ENCODE measurements around the gene FCGR2B.
"Not testable (repeated sequence)": the region's sequence is repeated elsewhere in the genome, so short reads cannot be mapped to it uniquely, and the experiment has no call there.

Gene FCGR2B

DNA sequence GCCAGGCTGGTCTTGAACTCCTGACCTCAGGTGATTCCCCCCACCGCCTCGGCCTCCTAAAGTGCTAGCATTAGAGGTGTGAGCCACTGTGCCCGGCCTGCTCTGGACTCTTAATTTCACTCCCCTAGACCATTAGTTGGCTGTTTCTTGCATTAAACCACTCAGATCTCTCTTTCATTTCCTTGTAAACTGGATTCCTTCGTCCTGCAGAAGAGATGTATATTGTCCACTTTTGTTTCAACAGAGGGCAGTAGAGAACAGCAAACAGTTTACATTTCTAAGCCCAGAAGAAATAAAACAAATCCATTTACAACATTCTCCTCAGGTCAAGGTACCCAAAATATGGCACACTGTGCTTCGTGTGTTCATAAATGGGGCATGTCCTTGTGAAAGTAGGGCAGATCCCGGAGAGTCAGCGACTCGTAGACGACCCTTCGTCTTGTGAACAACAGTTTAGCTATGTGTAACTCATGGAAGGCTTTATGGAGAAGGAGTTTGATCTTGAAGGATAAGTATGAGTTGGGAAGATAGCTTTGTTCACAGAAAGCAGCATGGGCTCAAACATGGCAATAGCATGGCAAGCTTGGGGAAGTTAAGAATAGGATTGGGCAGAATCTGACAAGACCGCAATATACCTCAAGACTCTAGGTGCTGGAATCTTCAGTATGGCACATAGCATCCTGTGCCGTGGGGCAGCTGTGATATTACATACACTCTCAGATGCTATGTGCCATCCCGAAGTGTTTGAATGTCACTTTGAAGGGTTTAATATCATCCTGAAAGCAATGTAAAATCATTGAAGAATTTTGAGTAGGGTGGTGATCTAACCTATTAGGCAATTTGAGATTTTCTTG is 15.2 kb upstream of the FCGR2B start:
- DNase-seq = not testable (repeated sequence)

DNA sequence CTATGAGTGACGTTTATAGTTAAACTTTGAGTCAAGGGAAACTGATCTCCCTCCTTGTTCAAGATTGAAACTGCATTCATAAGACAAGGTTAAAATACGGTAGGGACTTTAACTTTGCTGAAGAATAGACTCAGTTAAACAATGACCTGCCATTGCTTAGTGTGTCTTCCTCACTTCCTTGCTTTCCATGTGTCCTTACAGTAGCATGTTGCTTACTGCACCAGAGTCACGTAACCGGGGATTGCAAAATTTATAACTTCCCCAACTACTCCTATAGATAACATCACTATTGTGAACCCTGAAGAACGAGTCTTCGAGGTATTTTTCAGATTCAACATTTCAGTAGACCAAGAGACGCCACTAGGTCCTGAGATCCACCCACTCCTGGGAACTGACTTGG is 9.4 kb upstream of the FCGR2B start:
- not testable (repeated sequence) for DNase-seq

DNA sequence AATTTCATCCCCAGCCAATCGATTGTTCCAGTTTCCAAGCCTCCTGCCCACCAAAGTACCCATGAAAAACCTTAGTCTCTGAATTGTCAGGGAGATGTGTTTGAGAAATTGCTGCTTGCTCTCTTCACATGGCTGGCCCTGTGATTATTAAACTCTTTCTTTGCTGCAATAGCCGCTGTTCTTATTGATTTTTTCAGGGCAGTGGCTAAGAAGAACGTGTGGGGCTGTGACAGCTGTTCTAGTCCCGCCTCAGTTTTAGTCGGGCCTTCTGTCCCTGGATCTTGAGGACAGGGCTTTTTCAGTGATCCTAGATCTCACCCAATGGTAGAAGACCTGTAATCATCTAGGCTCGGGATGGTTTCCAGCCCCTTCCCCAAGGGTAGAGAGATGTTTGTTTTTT is 9.0 kb upstream of the FCGR2B start:
- not testable (repeated sequence) for DNase-seq

DNA sequence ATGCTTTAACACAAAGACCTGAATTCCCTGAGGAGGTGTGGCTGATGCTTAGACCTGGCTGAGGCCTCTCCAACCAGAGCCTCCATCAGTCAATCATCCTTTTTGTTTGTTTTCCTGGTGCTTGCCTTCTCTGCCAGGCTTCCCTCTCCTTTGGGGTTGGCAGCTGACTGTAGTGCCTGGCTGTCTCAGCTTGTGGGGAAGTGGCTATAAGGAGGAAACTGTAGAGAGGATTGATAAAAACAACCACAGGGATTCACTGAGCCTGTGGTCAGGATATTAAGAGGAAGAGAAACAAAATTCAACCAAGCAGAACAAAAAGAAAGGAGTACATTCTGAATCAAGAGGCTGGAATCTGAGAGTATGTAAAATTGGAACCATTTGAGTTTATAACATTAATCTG is 4.4 kb upstream of the FCGR2B start:
- not testable (repeated sequence) for DNase-seq

DNA sequence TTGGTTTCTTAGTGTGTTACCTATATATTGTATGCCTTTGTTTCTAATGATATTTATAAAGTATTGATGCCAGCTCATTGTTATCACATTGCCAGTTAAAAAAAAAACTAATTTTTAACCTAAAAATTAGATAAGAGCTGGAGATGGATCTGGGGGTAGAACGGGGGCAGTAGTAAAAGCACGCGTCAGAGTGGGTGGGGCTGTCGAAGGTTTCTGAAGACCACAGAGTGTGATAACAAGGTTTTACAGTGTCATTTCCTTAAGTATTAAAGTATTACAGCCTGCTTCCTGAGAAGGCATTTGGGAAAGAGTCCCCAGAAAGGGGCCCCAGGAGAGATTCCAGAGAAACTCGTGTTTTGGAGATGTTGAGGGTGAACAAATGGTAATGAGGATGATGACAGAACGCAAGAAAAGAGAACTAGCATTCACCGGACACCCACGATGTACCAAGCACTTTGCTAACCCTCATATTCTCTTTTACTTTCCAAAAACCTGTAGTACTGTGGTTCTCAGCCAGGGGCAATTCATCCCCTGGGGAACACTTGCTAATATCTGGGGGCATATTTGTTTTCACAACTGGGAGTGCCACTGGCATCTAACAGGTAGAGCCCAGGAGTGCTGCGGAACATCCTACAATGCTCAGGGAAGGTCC is 1.2 kb upstream of the FCGR2B start:
- DNase-seq = not testable (repeated sequence)

DNA sequence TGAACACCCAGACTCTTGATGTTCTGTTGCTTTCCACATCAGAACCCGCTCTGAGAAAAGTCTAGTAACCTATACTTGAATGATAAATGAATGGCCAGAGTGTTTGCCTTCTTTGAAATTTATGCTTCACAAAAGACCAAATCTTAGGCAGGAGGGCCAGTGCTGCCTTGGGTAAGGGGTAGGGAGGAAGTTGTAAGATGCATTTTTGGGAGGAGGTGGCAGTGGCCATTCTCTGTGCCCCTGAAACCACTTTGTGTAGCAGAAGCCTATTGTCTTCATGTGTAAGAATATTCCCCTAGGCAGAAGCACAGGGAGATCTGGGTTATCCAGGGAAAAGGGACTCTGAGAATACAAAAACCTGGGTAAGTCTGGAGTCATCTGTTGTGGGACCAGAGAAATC is 626 bp downstream of the FCGR2B start:
- not testable (repeated sequence) for DNase-seq

DNA sequence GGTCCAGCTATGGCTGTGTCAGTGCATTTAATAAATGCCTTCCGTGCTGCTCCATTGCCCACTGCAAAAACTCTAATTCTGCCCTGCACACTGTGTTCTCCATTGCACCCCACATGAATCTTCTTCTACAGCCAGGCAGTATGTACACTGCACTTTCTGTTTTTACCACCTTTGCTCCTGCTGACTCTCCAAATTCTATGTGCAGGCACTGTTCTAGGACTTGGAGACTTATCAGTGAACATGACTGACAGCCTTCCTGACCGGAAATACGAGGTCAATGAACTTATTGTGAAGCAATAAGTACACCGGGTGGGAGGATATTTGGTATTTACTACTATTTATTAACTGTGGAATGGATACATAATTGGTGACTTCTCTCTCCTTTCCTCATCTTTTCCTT is 1.7 kb downstream of the FCGR2B start:
- DNase-seq = not testable (repeated sequence)

DNA sequence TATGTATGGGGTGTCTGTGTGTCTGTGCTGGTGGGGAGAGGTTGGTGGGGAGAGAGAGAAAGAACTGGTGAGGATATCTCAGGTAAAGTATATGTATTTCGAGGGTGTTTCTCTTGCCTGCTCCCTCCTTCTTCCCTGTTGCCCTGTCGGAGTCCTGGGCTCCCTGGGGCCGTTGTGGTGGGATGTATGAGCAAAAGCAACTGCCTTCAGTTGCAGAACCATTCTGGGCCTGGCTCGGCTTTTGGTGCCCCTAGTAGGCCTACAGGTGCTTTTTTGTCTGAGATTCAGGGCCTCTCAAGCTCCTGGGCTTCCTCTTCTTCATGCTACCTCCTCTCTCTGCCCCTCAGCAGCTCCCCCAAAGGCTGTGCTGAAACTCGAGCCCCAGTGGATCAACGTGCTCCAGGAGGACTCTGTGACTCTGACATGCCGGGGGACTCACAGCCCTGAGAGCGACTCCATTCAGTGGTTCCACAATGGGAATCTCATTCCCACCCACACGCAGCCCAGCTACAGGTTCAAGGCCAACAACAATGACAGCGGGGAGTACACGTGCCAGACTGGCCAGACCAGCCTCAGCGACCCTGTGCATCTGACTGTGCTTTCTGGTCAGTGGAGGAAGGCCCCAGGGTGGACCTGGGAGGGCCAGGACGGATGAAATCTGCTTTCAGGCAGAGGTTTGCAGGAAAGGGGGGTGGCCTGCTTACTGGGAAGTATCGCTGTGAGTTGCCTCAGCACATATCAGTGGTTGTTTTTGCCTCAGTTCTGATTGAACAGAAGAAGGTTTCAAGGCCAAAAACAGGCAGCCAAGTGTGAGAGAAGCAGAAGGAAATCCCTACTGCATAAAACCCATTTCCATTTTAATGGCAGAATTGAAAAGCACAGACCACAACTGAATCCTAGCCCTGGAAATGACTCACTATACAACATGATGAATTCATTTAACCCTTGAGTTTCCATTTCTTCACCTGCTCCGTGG is 8.4 kb downstream of the FCGR2B start:
- DNase-seq = not testable (repeated sequence)

DNA sequence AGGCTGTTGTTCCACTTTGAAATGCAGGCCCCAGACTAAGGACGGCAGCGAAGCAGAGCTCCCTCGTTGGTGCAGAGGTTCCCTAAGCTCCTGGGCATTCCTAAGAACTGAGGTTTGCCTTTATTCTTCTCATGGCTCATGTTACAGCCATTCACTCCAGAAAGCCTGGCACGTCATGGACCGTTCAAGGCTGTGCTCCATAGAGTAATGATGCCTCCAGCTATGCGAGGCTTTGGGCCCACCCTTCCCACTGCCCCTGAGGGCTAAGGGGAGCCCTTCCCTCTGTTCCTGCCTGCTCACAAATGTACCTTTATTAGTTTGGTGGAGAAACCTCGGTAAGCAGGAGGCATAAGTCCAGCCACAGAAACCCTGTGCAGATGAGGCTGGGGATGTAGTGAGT is 10.5 kb downstream of the FCGR2B start:
- DNase-seq = not testable (repeated sequence)

DNA sequence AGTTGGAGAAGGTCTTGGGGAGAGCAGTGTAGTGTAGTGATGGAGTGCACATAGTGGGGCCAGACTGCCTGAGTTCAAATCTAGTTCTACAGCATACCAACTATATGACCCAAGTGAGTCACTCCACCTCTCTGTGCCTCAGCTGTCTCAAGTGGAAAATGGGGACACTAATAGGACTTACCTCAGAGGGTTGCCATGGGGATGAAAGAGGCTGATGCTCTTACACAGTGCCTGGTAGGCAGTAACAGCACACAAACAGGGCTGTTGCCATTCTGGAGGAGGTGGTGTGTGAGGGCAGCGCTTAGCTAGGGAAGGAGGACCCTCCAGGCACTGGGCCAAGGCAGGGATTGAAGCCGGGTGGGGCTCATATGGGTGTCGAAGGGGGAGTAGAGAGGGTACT is 11.5 kb downstream of the FCGR2B start:
- DNase-seq = not testable (repeated sequence)

DNA sequence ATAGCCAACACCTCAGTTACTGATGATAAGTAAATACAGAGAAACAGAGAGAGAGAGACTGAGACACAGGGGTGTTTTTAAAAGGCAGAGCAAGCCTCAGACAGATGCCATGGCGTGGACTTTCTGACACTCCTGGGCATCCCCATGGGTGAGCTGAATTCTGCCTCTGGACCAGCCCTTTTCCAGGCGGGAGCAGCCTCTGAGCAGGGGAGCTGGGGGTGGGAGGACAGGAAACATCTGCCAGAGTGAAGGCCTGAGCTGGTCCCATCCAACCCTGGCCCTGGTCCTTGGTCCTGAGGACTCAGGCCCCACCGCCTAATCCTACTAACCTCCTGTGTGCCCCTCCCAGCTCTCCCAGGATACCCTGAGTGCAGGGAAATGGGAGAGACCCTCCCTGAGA is 12.0 kb downstream of the FCGR2B start:
- not testable (repeated sequence) for DNase-seq

DNA sequence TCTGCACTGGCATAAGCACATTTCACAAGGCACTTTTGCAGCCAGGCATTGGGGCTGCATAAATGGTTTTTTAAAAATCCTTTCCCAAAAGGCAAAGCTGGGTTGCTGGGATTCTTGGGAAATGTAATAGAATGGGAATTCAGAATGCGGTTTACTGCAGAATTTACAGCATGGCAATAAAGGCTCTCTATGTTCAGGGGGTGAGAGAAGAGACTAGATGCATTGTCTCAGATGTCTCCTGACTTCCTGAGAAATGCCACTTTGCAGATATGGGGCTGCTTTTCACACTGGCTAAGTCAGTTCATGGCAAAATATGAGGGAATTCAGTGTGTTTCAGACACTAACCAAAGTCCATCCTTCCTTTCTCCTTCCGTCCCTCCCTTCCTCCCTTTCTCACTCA is 13.5 kb downstream of the FCGR2B start:
- DNase-seq = no peak

DNA sequence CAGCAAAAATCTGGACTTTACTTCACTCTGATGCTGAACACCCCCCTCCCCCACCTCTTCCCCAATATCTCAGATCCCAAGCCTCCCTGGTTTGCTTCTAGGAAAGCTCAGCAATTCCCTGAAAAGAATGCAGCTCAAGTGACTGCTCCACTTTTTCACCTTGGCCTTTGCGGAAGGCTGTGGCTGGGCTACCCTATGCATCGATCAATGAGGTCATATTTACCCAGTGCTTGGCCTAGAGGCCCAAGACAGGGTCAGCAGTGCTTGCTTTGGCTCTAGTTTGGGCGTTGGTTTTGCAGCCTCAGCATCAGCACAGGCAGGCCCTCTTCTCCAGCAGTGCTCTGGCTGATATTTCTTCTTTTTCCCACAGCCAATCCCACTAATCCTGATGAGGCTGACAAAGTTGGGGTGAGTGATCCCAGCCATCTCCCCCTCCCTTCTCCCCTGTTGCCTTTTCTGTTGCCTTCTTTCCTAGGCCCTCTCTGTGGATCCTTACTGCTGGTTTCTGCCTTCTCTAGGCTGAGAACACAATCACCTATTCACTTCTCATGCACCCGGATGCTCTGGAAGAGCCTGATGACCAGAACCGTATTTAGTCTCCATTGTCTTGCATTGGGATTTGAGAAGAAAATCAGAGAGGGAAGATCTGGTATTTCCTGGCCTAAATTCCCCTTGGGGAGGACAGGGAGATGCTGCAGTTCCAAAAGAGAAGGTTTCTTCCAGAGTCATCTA is 14.2 kb downstream of the FCGR2B start:
- no peak for DNase-seq

DNA sequence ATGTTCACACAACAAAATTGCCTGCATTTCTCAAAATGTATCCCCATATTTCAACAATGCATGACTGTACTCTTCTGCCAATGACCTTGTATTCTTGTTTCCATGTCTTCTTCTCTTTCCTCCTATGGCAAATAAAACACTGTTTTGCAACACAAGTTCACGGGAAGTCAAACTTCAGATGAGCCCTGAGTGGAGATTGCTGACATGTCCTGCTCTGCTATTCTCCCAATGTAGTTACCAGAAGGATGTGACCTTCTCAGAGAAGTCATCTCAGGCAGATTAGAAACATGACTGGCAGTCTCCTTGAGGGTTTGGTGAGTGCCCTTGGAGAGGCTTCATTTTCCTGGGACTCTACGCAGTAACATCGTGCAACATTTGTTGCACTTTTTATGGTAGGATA is 15.6 kb downstream of the FCGR2B start:
- no peak for DNase-seq

DNA sequence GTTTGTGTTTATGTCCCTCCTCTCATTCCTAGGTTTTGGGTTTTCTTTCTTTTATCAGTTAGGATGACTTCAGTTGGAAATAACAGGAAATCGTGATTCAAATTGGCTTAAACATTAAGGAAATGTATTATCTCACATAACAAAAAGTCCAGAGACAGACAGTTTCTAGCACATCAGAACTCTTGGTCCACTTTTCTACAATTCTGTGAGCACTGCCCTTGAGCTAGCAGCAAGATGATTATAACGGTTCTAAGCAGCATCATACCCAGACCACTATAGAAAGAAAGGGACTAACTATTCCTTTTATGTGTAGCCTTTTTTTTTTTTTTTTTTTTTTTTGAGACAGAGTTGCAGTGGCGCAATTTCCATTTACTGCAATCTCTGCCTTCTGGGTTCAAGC is 18.9 kb downstream of the FCGR2B start:
- no peak for DNase-seq

DNA sequence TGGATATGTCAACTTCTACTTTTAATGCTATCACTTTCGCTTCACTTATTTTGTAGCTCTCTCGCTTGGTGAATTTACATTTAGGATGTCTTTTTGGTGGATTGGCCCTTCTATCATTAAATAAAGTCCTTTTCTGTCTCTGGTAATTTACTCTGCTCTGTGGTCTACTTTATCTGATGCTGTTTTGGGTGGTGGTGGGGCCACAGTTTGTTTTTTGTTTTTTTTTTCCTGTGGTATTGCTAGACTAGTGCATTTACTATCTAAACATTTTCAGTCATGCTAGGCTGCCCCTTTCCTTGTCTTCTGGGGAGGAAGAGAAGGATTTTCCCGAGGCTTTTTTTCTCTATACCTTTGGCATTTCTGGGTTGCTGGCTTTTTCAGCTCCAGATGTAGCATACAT is 26.0 kb downstream of the FCGR2B start:
- DNase-seq = no peak

DNA sequence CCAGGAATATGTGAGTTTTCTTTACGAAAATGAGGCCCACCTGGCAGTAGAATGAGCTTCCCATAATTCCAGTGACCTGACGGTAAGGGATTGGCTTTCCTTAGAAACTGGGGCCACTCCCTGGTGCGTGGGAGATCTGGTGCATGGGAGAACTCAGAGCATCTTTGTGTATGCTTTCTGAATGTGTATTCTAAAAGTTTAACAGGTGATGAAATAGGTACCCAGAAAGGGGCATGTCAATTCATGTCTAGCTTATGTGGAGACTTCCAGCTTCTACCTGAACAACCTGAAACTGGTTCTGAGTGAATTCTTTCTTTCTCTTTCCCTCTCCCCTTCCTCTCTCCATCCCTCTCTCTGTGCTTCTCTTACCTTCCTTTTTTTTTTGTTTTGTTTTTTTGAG is 28.9 kb downstream of the FCGR2B start:
- no peak for DNase-seq

DNA sequence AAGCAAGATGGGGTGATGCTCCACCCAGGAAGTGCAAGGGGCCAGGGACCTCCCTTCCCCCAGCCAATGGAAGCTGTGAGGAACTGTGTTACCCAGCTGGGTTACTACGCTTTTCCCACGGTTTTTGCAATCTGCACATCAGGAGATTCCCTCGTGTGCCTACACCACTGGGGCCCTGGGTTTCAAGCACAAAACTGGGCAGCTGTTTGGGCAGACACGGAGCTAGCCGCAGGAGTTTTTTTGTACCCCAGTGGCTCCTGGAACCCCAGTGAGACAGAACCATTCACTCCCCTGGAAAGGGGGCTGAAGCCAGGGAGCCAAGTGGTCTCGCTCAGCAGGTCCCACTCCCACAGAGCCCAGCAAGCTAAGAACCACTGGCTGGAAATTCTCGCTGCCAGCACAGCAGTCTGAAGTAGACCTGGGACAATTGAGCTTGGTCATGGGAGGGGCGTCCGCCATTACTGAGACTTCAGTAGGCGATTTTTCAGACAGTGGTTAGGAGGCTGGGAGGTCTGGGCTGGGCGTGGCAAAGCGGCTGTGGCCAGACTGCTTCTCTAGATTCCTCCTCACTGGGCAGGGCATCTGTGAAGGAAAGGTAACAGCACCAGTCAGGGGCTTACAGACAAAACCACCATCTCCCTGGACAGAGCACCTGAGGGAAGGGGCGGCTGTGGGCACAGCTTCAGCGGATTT is 30.2 kb downstream of the FCGR2B start:
- not testable (repeated sequence) for DNase-seq

DNA sequence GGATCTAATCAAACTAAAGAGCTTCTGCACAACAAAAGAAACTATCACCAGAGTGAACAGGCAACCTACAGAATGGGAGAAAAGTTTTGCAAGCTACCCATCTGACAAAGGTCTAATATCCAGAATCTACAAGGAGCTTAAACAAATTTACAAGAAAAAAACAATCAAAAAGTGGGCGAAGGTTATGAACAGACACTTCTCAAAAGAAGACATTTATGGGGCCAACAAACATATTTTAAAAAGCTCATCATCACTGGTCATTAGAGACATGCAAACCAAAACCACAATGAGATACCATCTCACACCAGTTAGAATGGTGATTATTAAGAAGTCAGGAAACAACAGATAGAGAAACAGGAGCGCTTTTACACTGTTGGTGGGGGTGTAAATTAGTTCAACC is 35.4 kb downstream of the FCGR2B start:
- DNase-seq = not testable (repeated sequence)

DNA sequence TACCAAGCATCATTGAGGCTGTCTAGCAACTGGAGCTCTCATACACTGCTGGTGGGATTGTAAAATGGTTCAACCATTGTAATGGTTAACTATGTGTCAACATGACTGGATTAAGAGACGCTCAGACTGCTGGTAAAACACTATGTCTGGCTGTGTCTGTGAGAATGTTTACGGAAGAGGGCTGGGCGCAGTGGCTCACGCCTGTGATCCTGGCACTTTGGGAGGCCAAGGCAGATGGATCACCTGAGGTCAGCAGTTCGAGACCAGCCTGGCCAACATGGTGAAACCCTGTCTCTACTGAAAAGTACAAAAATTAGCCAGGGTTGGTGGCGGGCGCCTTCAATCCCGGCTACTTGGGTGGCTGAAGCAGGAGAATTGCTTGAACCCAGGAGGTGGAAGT is 39.3 kb downstream of the FCGR2B start:
- no peak for DNase-seq

DNA sequence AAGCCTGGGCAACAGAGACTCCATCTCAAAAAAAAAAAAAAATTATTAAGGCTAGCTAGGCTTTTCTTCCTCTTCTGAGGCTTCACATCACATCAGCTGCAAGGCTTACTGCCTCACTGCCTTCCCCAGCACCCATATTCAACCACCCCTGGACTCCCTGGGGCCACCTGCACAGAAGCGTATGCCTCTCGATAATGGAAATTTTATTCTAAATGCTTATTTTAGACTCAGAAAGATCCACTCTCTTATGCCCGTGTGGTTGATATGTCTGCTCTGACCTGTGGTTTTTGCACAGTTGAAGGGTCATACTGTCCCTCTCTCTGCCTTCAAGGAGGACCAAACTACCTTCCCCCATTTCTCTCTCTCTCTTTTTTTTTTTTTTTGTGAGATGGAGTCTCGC is 42.6 kb downstream of the FCGR2B start:
- DNase-seq = no peak

DNA sequence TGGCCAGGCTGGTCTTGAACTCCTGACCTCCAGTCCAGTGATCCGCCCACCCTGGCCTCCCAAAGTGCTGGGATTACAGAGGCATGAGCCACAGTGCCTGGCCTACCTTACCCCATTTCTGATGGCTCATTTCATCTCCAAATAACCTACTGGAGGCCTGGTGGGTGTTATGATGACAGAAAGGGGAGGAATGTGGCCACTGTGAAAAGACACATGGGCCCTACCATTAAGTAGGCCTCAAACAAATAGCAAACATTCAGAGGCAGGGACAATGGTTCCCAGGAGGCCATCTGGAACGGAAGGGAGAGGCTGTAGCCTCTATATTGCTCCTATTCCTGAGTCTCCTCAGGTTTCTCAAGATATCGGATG is 43.2 kb downstream of the FCGR2B start:
- no peak for DNase-seq

Measured in activated naive CD4-positive, alpha-beta T cell treated with anti-CD3 and anti-CD28 coated beads, Interleukin-2, amount 50 U/mL, for 16 hours (primary cell).